ENCODE measurements around the gene MICU2. TPM values are rescaled to one million over a fixed set of nuclear protein-coding genes. Genes with fewer than 3 reads are reported as not detected.

Gene MICU2
- total and polyA plus RNA-seq, 10 of the 15 experiments (the other 5 are each of a cell fraction or from before 2014, with no cell fraction given) = 17.7 to 56.6 (median 43.8) TPM

DNA sequence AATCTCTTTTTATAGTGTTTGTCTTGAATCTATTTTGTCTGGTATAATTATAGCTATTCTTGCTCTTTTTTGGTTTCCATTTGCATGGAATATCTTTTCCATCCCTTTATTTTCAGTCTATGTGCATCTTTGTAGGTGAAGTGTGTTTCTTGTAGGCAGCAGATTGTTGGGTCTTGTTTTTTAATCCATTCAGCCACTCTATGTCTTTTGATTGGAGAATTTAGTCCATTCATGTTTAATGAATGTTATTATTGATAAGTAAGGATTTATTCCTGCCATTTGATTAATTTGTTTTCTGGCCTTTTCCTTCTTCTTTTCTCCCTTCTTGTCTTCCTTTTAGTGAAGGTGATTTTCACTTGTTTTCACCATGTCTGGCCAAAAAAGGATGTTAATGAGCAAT lies 133.2 kb downstream of the MICU2 start:
- Histone ChIP-seq H3K79me2 (ENCODE audit: control insufficient read depth, insufficient read depth, low read length) (no peaks in the 10 kb centered on the region), H3K27ac (ENCODE audit: control insufficient read depth, insufficient read depth) (no peak overlapping the region), H3K9me3 (replicated peaks; ENCODE audit: control insufficient read depth, insufficient read depth, low read length) (no peaks in the 10 kb centered on the region), H3K4me2 (ENCODE audit: control insufficient read depth, insufficient read depth) (no peak overlapping the region), H3K4me3 (no peak overlapping the region), H2AFZ (ENCODE audit: control insufficient read depth, low read depth, low read length) (no peak overlapping the region), H4K20me1 (ENCODE audit: control insufficient read depth, insufficient read depth) (no peaks in the 10 kb centered on the region), H3K9ac (ENCODE audit: control insufficient read depth, insufficient read depth, low read length) (no peak overlapping the region), H3K36me3 (ENCODE audit: control insufficient read depth in 2 of 2, insufficient read depth in 2 of 2, low read length in 1 of 2) (no peaks in the 10 kb centered on the region), H3K4me1 (ENCODE audit: control insufficient read depth, insufficient read depth, low read length) (no peaks in the 10 kb centered on the region), H3K27me3 (replicated peaks in 1 of 2; ENCODE audit: control insufficient read depth in 2 of 2, insufficient read depth in 2 of 2, low read length in 1 of 2) (no peaks in the 10 kb centered on the region)
- intact Hi-C loops (cut with micrococcal nuclease; ENCODE audit: unreplicated experiment) = no loop called here
- RAD21 ChIA-PET (ENCODE audit: unreplicated experiment) = no interaction called here
- DNase-seq (ENCODE audit: low read depth, low spot score) (no peak), FAIRE-seq (no peak), ATAC-seq (no peak)
- TF ChIP-seq ZNF622 (IDR thresholded peaks at IDR 0.05) (no peak), HDGF (IDR thresholded peaks at IDR 0.05) (no peak), CBFB (IDR thresholded peaks at IDR 0.05; ENCODE audit: low read depth) (no peak), RCOR1 (conservative IDR thresholded peaks at IDR 0.05; ENCODE audit: low read depth, low read length) (no peak), ATF2 (IDR thresholded peaks at IDR 0.05; ENCODE audit: low read length) (no peak)
- TF ChIP-seq, protein P1, sequence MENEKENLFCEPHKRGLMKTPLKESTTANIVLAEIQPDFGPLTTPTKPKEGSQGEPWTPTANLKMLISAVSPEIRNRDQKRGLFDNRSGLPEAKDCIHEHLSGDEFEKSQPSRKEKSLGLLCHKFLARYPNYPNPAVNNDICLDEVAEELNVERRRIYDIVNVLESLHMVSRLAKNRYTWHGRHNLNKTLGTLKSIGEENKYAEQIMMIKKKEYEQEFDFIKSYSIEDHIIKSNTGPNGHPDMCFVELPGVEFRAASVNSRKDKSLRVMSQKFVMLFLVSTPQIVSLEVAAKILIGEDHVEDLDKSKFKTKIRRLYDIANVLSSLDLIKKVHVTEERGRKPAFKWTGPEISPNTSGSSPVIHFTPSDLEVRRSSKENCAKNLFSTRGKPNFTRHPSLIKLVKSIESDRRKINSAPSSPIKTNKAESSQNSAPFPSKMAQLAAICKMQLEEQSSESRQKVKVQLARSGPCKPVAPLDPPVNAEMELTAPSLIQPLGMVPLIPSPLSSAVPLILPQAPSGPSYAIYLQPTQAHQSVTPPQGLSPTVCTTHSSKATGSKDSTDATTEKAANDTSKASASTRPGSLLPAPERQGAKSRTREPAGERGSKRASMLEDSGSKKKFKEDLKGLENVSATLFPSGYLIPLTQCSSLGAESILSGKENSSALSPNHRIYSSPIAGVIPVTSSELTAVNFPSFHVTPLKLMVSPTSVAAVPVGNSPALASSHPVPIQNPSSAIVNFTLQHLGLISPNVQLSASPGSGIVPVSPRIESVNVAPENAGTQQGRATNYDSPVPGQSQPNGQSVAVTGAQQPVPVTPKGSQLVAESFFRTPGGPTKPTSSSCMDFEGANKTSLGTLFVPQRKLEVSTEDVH (IDR thresholded peaks at IDR 0.05; ENCODE audit: low read depth, partially characterized antibody) = no peak
- BruUV-seq (replicated peaks) = no TSS peak
- POLR2A ChIA-PET = interaction anchor here (0.6 kb wide), 1 partner anchor 51 kb away, joined by 7 read pairs; no protein-coding TSS in a partner anchor
- in situ Hi-C loops (cut with MboI) = no loop called here
- CTCF ChIA-PET = interaction anchor here (0.9 to 1.3 kb wide), 2 partner anchors 172 to 173 kb away, joined by 3 read pairs; no protein-coding TSS in a partner anchor
- SMC1A ChIA-PET (ENCODE audit: uncharacterized antibody, unreplicated experiment) = no interaction called here

All from GM12878 (cell line).